SK-N-SH treated with all-trans-retinoic acid at 6 μM for 48 hours (cell line): ENCODE data around the gene FRMD4A.

Experiments
- ARNTL ChIP-seq: fragments of 450-650 bp; formaldehyde crosslinking; IDR thresholded peaks from 2 replicates; pipeline ENCODE4 v1.5.0; 2020; ENCODE audit warnings: low read depth, mild to moderate bottlenecking, moderate library complexity, borderline replicate concordance
- BACH2 ChIP-seq: fragments of 250-450 bp; sonication (Bioruptor Pico); IDR thresholded peaks from 2 replicates; pipeline ENCODE4 v1.9.0; 2021; ENCODE audit warnings: mild to moderate bottlenecking, borderline replicate concordance
- PATZ1 ChIP-seq: fragments of 250-450 bp; sonication (Bioruptor Pico); IDR thresholded peaks from 2 replicates; pipeline ENCODE4 v1.8.0; 2020; ENCODE audit warnings: mild to moderate bottlenecking, moderate library complexity, borderline replicate concordance
- TCF4 ChIP-seq: fragments of 250-450 bp; sonication (Bioruptor Pico); IDR thresholded peaks from 2 replicates; pipeline ENCODE4 v1.8.0; 2021; ENCODE audit warnings: mild to moderate bottlenecking, moderate library complexity, borderline replicate concordance

- TF ChIP-seq ARNTL (no peak), PATZ1 (CRISPR knock-in tag) (no peak), TCF4 (CRISPR knock-in tag) (no peak), BACH2 (no peak)
Observed at GRCh38 chr10:14153570-14154055, 177.1 kb downstream of the FRMD4A start.
